Activated CD8-positive, alpha-beta T cell treated with anti-CD3 and anti-CD28 coated beads for 36 hours (primary cell): ENCODE results near the gene LEFTY2. TPM values are rescaled to one million over a fixed set of nuclear protein-coding genes. Genes with fewer than 3 reads are reported as not detected.
"Not testable (repeated sequence)": the region's sequence is repeated elsewhere in the genome, so short reads cannot be mapped to it uniquely, and the experiment has no call there.

Experiments used
- ATAC-seq: fragments of 200-7000 bp; cut with Tn5 transposase; one replicate; pipeline ENCODE4 v1.10.0; 2021; ENCODE audit warnings: mild to moderate bottlenecking, moderate library complexity
- CTCF ChIA-PET: fragments of 350-600 bp; sonication (Branson Sonifier 250); formaldehyde crosslinking; loops from one replicate; lab custom pipeline; 2021; ENCODE audit warnings: antibody characterized with exemption; lab: Charles Lee
- POLR2A ChIA-PET: fragments of 350-600 bp; sonication (Branson Sonifier 250); formaldehyde crosslinking; loops from one replicate; lab custom pipeline; 2021; ENCODE audit warnings: antibody characterized with exemption; lab: Charles Lee
- DNase-seq: peaks from one replicate; pipeline ENCODE4 v3.0.0-alpha.2; 2020
- H3K27ac Mint-ChIP-seq: one replicate; pipeline ENCODE4 v1.8.0; 2021; ENCODE audit warnings: mild to moderate bottlenecking, mixed read lengths
- H3K27me3 Mint-ChIP-seq: one replicate; pipeline ENCODE4 v1.8.0; 2021; ENCODE audit warnings: mixed read lengths
- H3K36me3 Mint-ChIP-seq: one replicate; pipeline ENCODE4 v1.8.0; 2021; ENCODE audit warnings: low read depth, mixed read lengths
- H3K4me1 Mint-ChIP-seq: one replicate; pipeline ENCODE4 v1.8.0; 2021; ENCODE audit warnings: low read depth, mixed read lengths
- H3K4me3 Mint-ChIP-seq: one replicate; pipeline ENCODE4 v1.8.0; 2021; ENCODE audit warnings: mild to moderate bottlenecking, moderate library complexity, mixed read lengths
- H3K9me3 Mint-ChIP-seq: one replicate; pipeline ENCODE4 v1.8.0; 2021; ENCODE audit warnings: mixed read lengths
- CTCF ChIP-seq: fragments of 200-600 bp; IDR thresholded peaks from one replicate; pipeline ENCODE4 v1.8.0; 2022; ENCODE audit warnings: antibody characterized with exemption, mild to moderate bottlenecking
- intact Hi-C: fragments of 100-400 bp; cut with micrococcal nuclease; formaldehyde crosslinking; loops from one replicate; pipeline ENCODE4 v1.10.0; 2022
- total RNA-seq, 2 experiments: library from RNA; stranded (reverse); gene quantifications; one replicate each; pipeline ENCODE4 v1.2.3, GENCODE V29; 2021

LEFTY2 gene
- total RNA-seq, 2 experiments from 2014 or later = not detected

- H3K9me3 Mint-ChIP-seq = no peaks in the 10 kb centered on the region
- ATAC-seq = no peak
- no peak overlapping the region for H3K27ac Mint-ChIP-seq
- CTCF ChIA-PET = interaction anchor here (1.2 to 2.0 kb wide), 5 partner anchors 10 to 498 kb away, joined by 3 to 15 read pairs (median 4); no protein-coding TSS in a partner anchor
- H3K4me1 Mint-ChIP-seq = peaks cover 7% of the 10 kb centered on the region
- DNase-seq = no peak
- H3K4me3 Mint-ChIP-seq = no peak overlapping the region
- TF ChIP-seq CTCF = no peak
- POLR2A ChIA-PET = interaction anchor here (0.9 to 1.2 kb wide), 4 partner anchors 9 to 19 kb away, joined by 3 read pairs; no protein-coding TSS in a partner anchor
- no peaks in the 10 kb centered on the region for H3K27me3 Mint-ChIP-seq
- intact Hi-C loops = loop anchor here (10.0 kb wide), 1 partner anchor 418 kb away; no protein-coding TSS in a partner anchor
- H3K36me3 Mint-ChIP-seq = peaks cover 5% of the 10 kb centered on the region
Measured at GRCh38 chr1:225972344-225973152, 31.5 kb upstream of the LEFTY2 start.

- POLR2A ChIA-PET, DNase-seq, H3K4me3 Mint-ChIP-seq, H3K9me3 Mint-ChIP-seq, H3K27me3 Mint-ChIP-seq, H3K4me1 Mint-ChIP-seq, ATAC-seq, H3K36me3 Mint-ChIP-seq: not testable (repeated sequence)
- intact Hi-C loops = loop anchor here (10.0 kb wide), 1 partner anchor 416 kb away; no protein-coding TSS in a partner anchor
- peak overlapping the region; percentile 18 for H3K27ac Mint-ChIP-seq
- CTCF ChIA-PET = interaction anchor here (0.9 to 1.3 kb wide), 5 partner anchors 9 to 496 kb away, joined by 3 to 9 read pairs (median 4); no protein-coding TSS in a partner anchor
Measured at GRCh38 chr1:225970592-225971157, 29.7 kb upstream of the LEFTY2 start.

GRCh38 chr1:225969751-225970150 lies 28.7 kb upstream of the LEFTY2 start:
- H3K4me3 Mint-ChIP-seq, H3K27ac Mint-ChIP-seq, H3K36me3 Mint-ChIP-seq, H3K9me3 Mint-ChIP-seq, DNase-seq, H3K27me3 Mint-ChIP-seq, H3K4me1 Mint-ChIP-seq, ATAC-seq: not testable (repeated sequence)
- intact Hi-C loops = loop anchor here (10.0 kb wide), 1 partner anchor 415 kb away; no protein-coding TSS in a partner anchor
- CTCF ChIA-PET = interaction anchor here (1.1 to 1.3 kb wide), 4 partner anchors 8 to 495 kb away, joined by 3 to 9 read pairs (median 5); no protein-coding TSS in a partner anchor
- POLR2A ChIA-PET = interaction anchor here (0.6 kb wide), 1 partner anchor 80 kb away, joined by 3 read pairs; no protein-coding TSS in a partner anchor

- ChIA-PET CTCF (no interaction called here), POLR2A (no interaction called here)
- no peaks in the 10 kb centered on the region for H3K36me3 Mint-ChIP-seq
- DNase-seq (no peak), ATAC-seq (no peak)
- no peak for TF ChIP-seq CTCF
- H3K27me3 Mint-ChIP-seq = no peaks in the 10 kb centered on the region
- H3K27ac Mint-ChIP-seq = no peak overlapping the region
- H3K4me1 Mint-ChIP-seq = peaks cover 2% of the 10 kb centered on the region
- intact Hi-C loops = no loop called here
- H3K4me3 Mint-ChIP-seq = no peak overlapping the region
- no peaks in the 10 kb centered on the region for H3K9me3 Mint-ChIP-seq
Measured at GRCh38 chr1:225965231-225965630, 24.2 kb upstream of the LEFTY2 start.

- Mint-ChIP-seq H3K4me1 (peaks cover 4% of the 10 kb centered on the region), H3K36me3 (no peaks in the 10 kb centered on the region), H3K27me3 (no peaks in the 10 kb centered on the region), H3K9me3 (no peaks in the 10 kb centered on the region), H3K4me3 (no peak overlapping the region), H3K27ac (no peak overlapping the region)
- ChIA-PET CTCF (interaction anchor here (1.2 to 3.1 kb wide), 6 partner anchors 8 to 489 kb away, joined by 3 to 28 read pairs (median 12); no protein-coding TSS in a partner anchor), POLR2A (interaction anchor here (1.0 kb wide), 1 partner anchor 9 kb away, joined by 3 read pairs; no protein-coding TSS in a partner anchor)
- intact Hi-C loops = no loop called here
- ATAC-seq = no peak
- TF ChIP-seq CTCF = no peak
- no peak for DNase-seq
Measured at GRCh38 chr1:225963735-225964530, 22.9 kb upstream of the LEFTY2 start.
